Glutamatergic neuron (in vitro differentiated cells): Measurements from ENCODE around the gene MTMR4. TPM values are rescaled to one million over a fixed set of nuclear protein-coding genes. Genes with fewer than 3 reads are reported as not detected.

ENCODE experiments used
- DNase-seq: peaks from one replicate; pipeline ENCODE4 v3.0.0; 2022
- H3K27ac Mint-ChIP-seq: one replicate; pipeline ENCODE4 v1.8.0; 2020; ENCODE audit warnings: mild to moderate bottlenecking, mixed read lengths, inconsistent platforms; ENCODE audit not compliant: unreplicated experiment
- H3K27me3 Mint-ChIP-seq: one replicate; pipeline ENCODE4 v1.8.0; 2020; ENCODE audit warnings: mild to moderate bottlenecking, moderate library complexity, mixed read lengths, inconsistent platforms; ENCODE audit not compliant: unreplicated experiment
- H3K36me3 Mint-ChIP-seq: one replicate; pipeline ENCODE4 v1.8.0; 2020; ENCODE audit warnings: mild to moderate bottlenecking, mixed read lengths, inconsistent platforms; ENCODE audit not compliant: unreplicated experiment
- H3K4me1 Mint-ChIP-seq: one replicate; pipeline ENCODE4 v1.8.0; 2020; ENCODE audit warnings: mild to moderate bottlenecking, low read depth, mixed read lengths, inconsistent platforms; ENCODE audit not compliant: unreplicated experiment
- H3K4me3 Mint-ChIP-seq: one replicate; pipeline ENCODE4 v1.8.0; 2020; ENCODE audit warnings: mild to moderate bottlenecking, mixed read lengths, inconsistent platforms; ENCODE audit not compliant: unreplicated experiment
- H3K9me3 Mint-ChIP-seq: one replicate; pipeline ENCODE4 v1.8.0; 2020; ENCODE audit warnings: mild to moderate bottlenecking, moderate library complexity, mixed read lengths, inconsistent platforms; ENCODE audit not compliant: unreplicated experiment
- total RNA-seq: library from RNA; stranded (reverse); fragmentation: NEBNext Ultra II Directional; extraction: Animal tissue kit (Norgen Biotek cat#: 25700); gene quantifications from one replicate; pipeline ENCODE4 v1.2.1, GENCODE V29; 2021; ENCODE audit not compliant: unreplicated experiment
- TF ChIP-seq, protein P1 (sequence below): fragments of 200-600 bp; sonication (generic); IDR thresholded peaks from one replicate; pipeline ENCODE4 v1.5.0; 2021; ENCODE audit not compliant: partially characterized antibody, unreplicated experiment

MTMR4 gene
- total RNA-seq, 1 donor from 2014 or later: 152 TPM

DNA sequence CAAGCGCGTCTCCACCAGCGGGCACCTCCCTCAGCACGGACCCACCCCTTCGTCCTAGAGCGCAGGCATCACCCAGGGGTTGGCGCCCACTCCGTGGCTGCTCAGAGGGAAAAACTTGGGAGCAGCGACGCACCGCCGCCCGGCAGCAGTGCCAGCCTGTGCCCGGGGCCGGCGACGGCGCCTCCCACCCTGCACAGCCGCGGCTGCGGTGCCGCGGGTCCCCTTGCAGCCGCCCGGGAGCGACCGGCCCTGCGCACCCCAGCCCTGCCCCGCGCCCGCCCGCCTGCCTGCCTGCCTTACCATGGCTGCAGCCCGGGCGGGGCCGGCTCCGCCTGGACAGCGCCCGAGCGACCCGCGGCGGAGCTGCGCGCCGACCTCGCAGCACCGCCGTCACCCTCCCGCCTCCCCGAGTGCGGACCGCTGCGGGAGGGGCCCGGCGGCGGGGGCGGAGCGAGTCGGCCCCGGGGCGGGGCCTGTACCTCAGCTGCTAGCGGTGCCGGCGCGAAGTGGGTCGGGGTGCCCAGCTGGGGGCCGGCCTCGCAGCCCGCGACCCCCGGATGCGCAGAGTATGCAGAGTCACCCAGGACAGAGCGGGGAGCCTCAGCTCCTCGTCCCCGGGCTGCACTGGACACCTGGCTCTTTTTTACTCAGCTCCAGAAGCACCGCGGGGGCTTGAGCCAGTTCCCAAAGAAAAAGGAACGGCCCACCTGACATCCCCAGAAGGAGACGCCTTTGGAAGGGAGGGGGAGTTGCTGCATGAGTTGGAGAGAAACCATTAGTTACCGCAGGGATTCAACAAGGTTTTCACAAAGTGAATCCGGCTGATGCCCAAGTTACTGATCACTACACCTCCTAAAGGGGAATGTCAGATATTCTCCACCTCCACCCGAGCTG lies 17.5 kb upstream of the MTMR4 start:
- peak; percentile 74 for DNase-seq
- H3K36me3 Mint-ChIP-seq: no peaks in the 10 kb centered on the region
- H3K27ac Mint-ChIP-seq: peak overlapping the region; percentile 33
- peak overlapping the region; percentile 79 for H3K4me3 Mint-ChIP-seq
- peaks cover 4% of the 10 kb centered on the region for H3K9me3 Mint-ChIP-seq
- peaks cover 23% of the 10 kb centered on the region for H3K4me1 Mint-ChIP-seq
- TF ChIP-seq, protein P1, sequence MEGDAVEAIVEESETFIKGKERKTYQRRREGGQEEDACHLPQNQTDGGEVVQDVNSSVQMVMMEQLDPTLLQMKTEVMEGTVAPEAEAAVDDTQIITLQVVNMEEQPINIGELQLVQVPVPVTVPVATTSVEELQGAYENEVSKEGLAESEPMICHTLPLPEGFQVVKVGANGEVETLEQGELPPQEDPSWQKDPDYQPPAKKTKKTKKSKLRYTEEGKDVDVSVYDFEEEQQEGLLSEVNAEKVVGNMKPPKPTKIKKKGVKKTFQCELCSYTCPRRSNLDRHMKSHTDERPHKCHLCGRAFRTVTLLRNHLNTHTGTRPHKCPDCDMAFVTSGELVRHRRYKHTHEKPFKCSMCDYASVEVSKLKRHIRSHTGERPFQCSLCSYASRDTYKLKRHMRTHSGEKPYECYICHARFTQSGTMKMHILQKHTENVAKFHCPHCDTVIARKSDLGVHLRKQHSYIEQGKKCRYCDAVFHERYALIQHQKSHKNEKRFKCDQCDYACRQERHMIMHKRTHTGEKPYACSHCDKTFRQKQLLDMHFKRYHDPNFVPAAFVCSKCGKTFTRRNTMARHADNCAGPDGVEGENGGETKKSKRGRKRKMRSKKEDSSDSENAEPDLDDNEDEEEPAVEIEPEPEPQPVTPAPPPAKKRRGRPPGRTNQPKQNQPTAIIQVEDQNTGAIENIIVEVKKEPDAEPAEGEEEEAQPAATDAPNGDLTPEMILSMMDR: no peak
- peaks cover 13% of the 10 kb centered on the region for H3K27me3 Mint-ChIP-seq

DNA sequence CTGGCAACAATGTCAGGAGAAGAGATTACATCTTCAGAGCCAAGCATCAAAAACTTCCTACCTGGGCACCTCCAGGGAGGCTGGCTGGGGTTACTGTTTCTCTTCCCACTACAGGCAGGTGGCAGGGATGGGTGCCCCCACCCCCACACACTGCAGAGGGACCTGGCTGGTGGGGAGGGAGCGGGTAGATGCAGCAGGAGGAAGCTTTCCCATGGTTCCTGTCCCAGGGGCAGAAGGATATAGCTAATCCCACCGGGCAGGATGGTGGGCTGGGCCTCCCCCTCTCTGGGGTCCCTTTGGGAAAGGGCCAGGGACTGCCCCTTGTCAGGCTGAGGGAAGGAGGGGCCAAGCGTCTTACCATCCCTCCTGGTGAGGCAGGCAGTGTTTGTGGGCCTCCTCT lies 16.7 kb upstream of the MTMR4 start:
- H3K4me3 Mint-ChIP-seq: peak overlapping the region; percentile 72
- no peak for DNase-seq
- peaks cover 20% of the 10 kb centered on the region for H3K4me1 Mint-ChIP-seq
- peaks cover 10% of the 10 kb centered on the region for H3K27me3 Mint-ChIP-seq
- H3K27ac Mint-ChIP-seq: no peak overlapping the region
- H3K36me3 Mint-ChIP-seq: no peaks in the 10 kb centered on the region
- TF ChIP-seq, protein P1: no peak
- H3K9me3 Mint-ChIP-seq: peaks cover 4% of the 10 kb centered on the region

DNA sequence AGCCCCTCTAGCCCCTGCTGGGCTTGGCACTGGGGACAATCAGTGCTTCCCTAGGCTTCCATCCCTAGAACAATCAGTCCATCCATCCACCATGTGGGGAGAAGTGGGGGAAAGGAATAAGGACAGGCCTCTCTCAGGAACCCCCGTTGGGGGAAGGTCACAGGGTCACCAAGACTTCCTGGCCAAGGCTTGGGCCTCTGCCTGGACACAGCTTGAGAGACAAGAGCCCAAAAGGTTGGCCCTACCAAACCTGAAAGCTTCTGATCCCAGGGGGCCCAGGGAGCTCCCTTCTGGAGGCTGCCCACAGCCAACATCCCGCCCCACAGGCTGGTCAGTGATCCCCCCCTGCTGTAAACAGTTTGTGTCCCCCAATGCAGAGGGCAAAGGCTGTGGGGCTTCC lies 16.2 kb upstream of the MTMR4 start:
- Mint-ChIP-seq H3K36me3 (no peaks in the 10 kb centered on the region), H3K9me3 (peaks cover 4% of the 10 kb centered on the region), H3K27ac (no peak overlapping the region), H3K4me3 (peak overlapping the region; percentile 72), H3K4me1 (peaks cover 16% of the 10 kb centered on the region), H3K27me3 (peaks cover 9% of the 10 kb centered on the region)
- TF ChIP-seq, protein P1: no peak
- no peak for DNase-seq

DNA sequence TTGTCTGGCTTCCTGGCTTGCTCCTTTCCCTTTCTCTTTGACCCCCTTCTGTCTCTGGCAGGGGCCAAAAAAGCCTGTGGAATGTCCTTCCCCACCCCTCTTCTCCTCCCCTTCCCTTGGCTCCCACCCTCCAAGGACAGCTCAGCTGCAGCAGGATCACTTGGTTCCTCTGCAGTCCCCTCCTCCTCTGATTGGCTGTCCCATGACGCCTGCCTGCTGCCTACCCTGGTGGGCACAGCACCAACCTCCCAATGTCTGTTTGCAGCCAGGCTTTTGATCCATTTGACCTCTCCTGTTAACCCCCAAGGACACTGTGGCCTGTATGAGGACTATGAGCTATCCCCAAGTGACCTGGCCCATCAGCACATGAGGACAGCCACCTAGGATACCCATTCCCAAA lies 14.8 kb upstream of the MTMR4 start:
- H3K4me1 Mint-ChIP-seq: peaks cover 10% of the 10 kb centered on the region
- DNase-seq: no peak
- peaks cover 6% of the 10 kb centered on the region for H3K27me3 Mint-ChIP-seq
- TF ChIP-seq, protein P1: no peak
- no peak overlapping the region for H3K4me3 Mint-ChIP-seq
- no peak overlapping the region for H3K27ac Mint-ChIP-seq
- no peaks in the 10 kb centered on the region for H3K36me3 Mint-ChIP-seq
- no peaks in the 10 kb centered on the region for H3K9me3 Mint-ChIP-seq

DNA sequence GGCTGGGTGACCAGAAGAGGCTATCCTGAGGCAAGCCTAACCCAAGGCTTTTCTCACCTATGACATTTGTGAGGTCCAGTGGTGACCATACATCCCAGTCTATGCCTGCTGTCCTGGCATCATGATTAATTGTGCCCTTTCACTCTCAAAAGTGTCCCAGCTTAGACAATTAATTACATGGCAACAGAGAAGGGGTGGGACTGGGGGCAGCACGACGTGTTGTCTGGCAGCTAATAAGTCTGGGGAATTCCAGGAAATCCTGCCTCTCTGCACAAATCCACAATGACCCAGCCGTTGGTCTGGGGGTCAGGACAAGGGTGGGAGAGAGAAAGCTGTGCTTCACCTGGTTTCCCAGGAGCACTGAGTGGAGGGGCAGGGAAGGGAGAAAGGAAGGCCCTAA lies 14.0 kb upstream of the MTMR4 start:
- Mint-ChIP-seq H3K27ac (no peak overlapping the region), H3K4me3 (no peak overlapping the region), H3K27me3 (peaks cover 6% of the 10 kb centered on the region), H3K4me1 (peaks cover 10% of the 10 kb centered on the region), H3K9me3 (no peaks in the 10 kb centered on the region), H3K36me3 (no peaks in the 10 kb centered on the region)
- DNase-seq: no peak
- TF ChIP-seq, protein P1: no peak
